ENCODE measurements around the gene PGLYRP3.

Gene PGLYRP3

GRCh38 chr1:153343811-153344717 lies 31.3 kb upstream of the PGLYRP3 start:
- H3K9ac ChIP-seq (ENCODE audit: low read length) = no peak overlapping the region
- H3K27ac ChIP-seq (ENCODE audit: low read depth, low read length, poor library complexity, severe bottlenecking) = no peak overlapping the region
- H3K27me3 ChIP-seq (ENCODE audit: insufficient read depth, low read length) = no peaks in the 10 kb centered on the region
- H2AFZ ChIP-seq (ENCODE audit: low read length) = no peak overlapping the region
- no peaks in the 10 kb centered on the region for H3K9me3 ChIP-seq (ENCODE audit: low read length)
- no peaks in the 10 kb centered on the region for H3K36me3 ChIP-seq (ENCODE audit: insufficient read depth, low read length)
- H3K4me1 ChIP-seq (ENCODE audit: insufficient read depth, low read length, severe bottlenecking) = no peaks in the 10 kb centered on the region
- no peaks in the 10 kb centered on the region for H3K79me2 ChIP-seq (ENCODE audit: insufficient read depth, low read length)
- H3K4me3 ChIP-seq (ENCODE audit: low read depth, low read length, poor library complexity, severe bottlenecking) = no peak overlapping the region
- H3K9me2 ChIP-seq (ENCODE audit: low read depth, low read length) = no peaks in the 10 kb centered on the region
- TF ChIP-seq CTCF (IDR thresholded peaks at IDR 0.05; ENCODE audit: low read length) (no peak), EZH2 (IDR thresholded peaks at IDR 0.05; ENCODE audit: borderline replicate concordance, low read length) (no peak)
- no peaks in the 10 kb centered on the region for H3F3A ChIP-seq (ENCODE audit: insufficient read depth, low read length)
- no peak overlapping the region for H3K4me2 ChIP-seq (ENCODE audit: low read length)
- no peaks in the 10 kb centered on the region for H4K20me1 ChIP-seq (ENCODE audit: insufficient read depth, low read length)

- Histone ChIP-seq H3K27ac (ENCODE audit: low read depth, low read length, poor library complexity, severe bottlenecking) (no peak overlapping the region), H3K27me3 (ENCODE audit: insufficient read depth, low read length) (no peaks in the 10 kb centered on the region; the same call in 1 of the 2 replicates), H3K4me3 (ENCODE audit: low read depth, low read length, poor library complexity, severe bottlenecking) (no peak overlapping the region), H3K79me2 (ENCODE audit: insufficient read depth, low read length) (no peaks in the 10 kb centered on the region), H2AFZ (ENCODE audit: low read length) (no peak overlapping the region), H3K4me1 (ENCODE audit: insufficient read depth, low read length, severe bottlenecking) (no peaks in the 10 kb centered on the region), H3K4me2 (ENCODE audit: low read length) (no peak overlapping the region), H3F3A (ENCODE audit: insufficient read depth, low read length) (no peaks in the 10 kb centered on the region), H3K36me3 (ENCODE audit: insufficient read depth, low read length) (no peaks in the 10 kb centered on the region), H3K9me2 (ENCODE audit: low read depth, low read length) (no peaks in the 10 kb centered on the region), H3K9me3 (ENCODE audit: low read length) (no peaks in the 10 kb centered on the region), H3K9ac (ENCODE audit: low read length) (no peak overlapping the region), H4K20me1 (ENCODE audit: insufficient read depth, low read length) (no peaks in the 10 kb centered on the region)
- TF ChIP-seq CTCF (IDR thresholded peaks at IDR 0.05; ENCODE audit: low read length) (no peak), EZH2 (IDR thresholded peaks at IDR 0.05; ENCODE audit: borderline replicate concordance, low read length) (no peak)
Measured at GRCh38 chr1:153343040-153343681, 30.4 kb upstream of the PGLYRP3 start.

DNA sequence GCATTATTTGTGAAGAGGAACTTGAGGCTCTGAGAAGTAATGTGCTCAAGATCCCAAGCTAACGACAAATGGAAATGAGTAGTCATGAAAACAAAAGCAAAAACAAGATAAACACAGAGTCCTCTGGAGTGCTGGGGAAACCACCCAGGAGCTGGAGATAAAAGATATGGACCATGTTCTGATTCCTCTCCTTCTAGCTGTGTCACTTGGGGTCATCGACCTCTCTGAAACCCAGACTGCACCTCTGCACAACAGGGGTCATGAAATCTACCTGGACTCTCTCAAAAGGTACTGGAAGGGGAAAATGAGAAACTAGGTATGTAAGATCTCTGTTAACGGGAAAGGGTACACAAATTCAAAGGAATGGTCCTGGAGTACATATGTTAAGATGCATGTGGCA lies 29.4 kb upstream of the PGLYRP3 start:
- no peaks in the 10 kb centered on the region for H3K36me3 ChIP-seq (ENCODE audit: insufficient read depth, low read length)
- no peaks in the 10 kb centered on the region for H3K9me3 ChIP-seq (ENCODE audit: low read length)
- H3F3A ChIP-seq (ENCODE audit: insufficient read depth, low read length) = no peaks in the 10 kb centered on the region
- H3K9ac ChIP-seq (ENCODE audit: low read length) = no peak overlapping the region
- no peak overlapping the region for H3K4me2 ChIP-seq (ENCODE audit: low read length)
- H4K20me1 ChIP-seq (ENCODE audit: insufficient read depth, low read length) = no peaks in the 10 kb centered on the region
- H3K4me1 ChIP-seq (ENCODE audit: insufficient read depth, low read length, severe bottlenecking) = no peaks in the 10 kb centered on the region
- TF ChIP-seq CTCF (IDR thresholded peaks at IDR 0.05; ENCODE audit: low read length) (no peak), EZH2 (IDR thresholded peaks at IDR 0.05; ENCODE audit: borderline replicate concordance, low read length) (no peak)
- H3K27ac ChIP-seq (ENCODE audit: low read depth, low read length, poor library complexity, severe bottlenecking) = no peak overlapping the region
- H3K27me3 ChIP-seq (ENCODE audit: insufficient read depth, low read length) = no peaks in the 10 kb centered on the region; the same call in 1 of the 2 replicates
- no peaks in the 10 kb centered on the region for H3K79me2 ChIP-seq (ENCODE audit: insufficient read depth, low read length)
- no peak overlapping the region for H3K4me3 ChIP-seq (ENCODE audit: low read depth, low read length, poor library complexity, severe bottlenecking)
- H3K9me2 ChIP-seq (ENCODE audit: low read depth, low read length) = no peaks in the 10 kb centered on the region
- no peak overlapping the region for H2AFZ ChIP-seq (ENCODE audit: low read length)

Measured in OCI-LY1 (cell line).